Measurements from ENCODE around the gene ABCA2. TPM values are rescaled to one million over a fixed set of nuclear protein-coding genes. Genes with fewer than 3 reads are reported as not detected.

The ABCA2 gene
- total RNA-seq, 1 donor from 2014 or later, result 16.2 TPM

- TF ChIP-seq CTCF (IDR thresholded peaks at IDR 0.05; ENCODE audit: insufficient read depth, low read depth, low read length) (no peak), EZH2 (IDR thresholded peaks at IDR 0.05; ENCODE audit: insufficient read depth, low read length) (no peak)
- DNase-seq (ENCODE audit: low read depth) (no peak), FAIRE-seq (no peak)
- H3K4me2 ChIP-seq (ENCODE audit: low read length), result no peak overlapping the region
- no peaks in the 10 kb centered on the region for H3K9me3 ChIP-seq (ENCODE audit: insufficient read depth, low read depth, low read length)
- no peaks in the 10 kb centered on the region for H3K27me3 ChIP-seq (ENCODE audit: insufficient read depth, low read length)
- no peaks in the 10 kb centered on the region for H3K4me1 Mint-ChIP-seq (ENCODE audit: low read depth, unreplicated experiment)
- no peaks in the 10 kb centered on the region for H4K20me1 ChIP-seq (ENCODE audit: insufficient read depth, low read length)
- H3K4me1 ChIP-seq (ENCODE audit: insufficient read depth, low read length), result peaks cover 5% of the 10 kb centered on the region
- H3K36me3 ChIP-seq (ENCODE audit: insufficient read depth, low read length), result no peaks in the 10 kb centered on the region
- H3K27ac Mint-ChIP-seq (ENCODE audit: unreplicated experiment), result no peak overlapping the region
- no peaks in the 10 kb centered on the region for H3K9me3 Mint-ChIP-seq (ENCODE audit: unreplicated experiment)
- no peak overlapping the region for H3K9ac ChIP-seq (ENCODE audit: low read length)
- no peaks in the 10 kb centered on the region for H3K36me3 Mint-ChIP-seq (ENCODE audit: low read depth, unreplicated experiment)
- no peak overlapping the region for H3K4me3 Mint-ChIP-seq (ENCODE audit: unreplicated experiment)
- H3K27me3 Mint-ChIP-seq (ENCODE audit: low read depth, unreplicated experiment), result peaks cover 6% of the 10 kb centered on the region
- H2AFZ ChIP-seq (ENCODE audit: low read depth, low read length), result no peak overlapping the region
- no peaks in the 10 kb centered on the region for H3K79me2 ChIP-seq (ENCODE audit: insufficient read depth, low read length)
- no peak overlapping the region for H3K4me3 ChIP-seq (ENCODE audit: insufficient read depth, low read depth, low read length)
- no peak overlapping the region for H3K27ac ChIP-seq (ENCODE audit: low read depth, low read length)
These were observed 54.1 kb downstream of the ABCA2 start for GRCh38 chr9:136973618-136974617.

GRCh38 chr9:136972743-136973142 is 55.3 kb downstream of the ABCA2 start:
- Mint-ChIP-seq H3K27ac (ENCODE audit: unreplicated experiment) (no peak overlapping the region), H3K4me3 (ENCODE audit: unreplicated experiment) (no peak overlapping the region), H3K4me1 (ENCODE audit: low read depth, unreplicated experiment) (no peaks in the 10 kb centered on the region), H3K9me3 (ENCODE audit: unreplicated experiment) (no peaks in the 10 kb centered on the region), H3K36me3 (ENCODE audit: low read depth, unreplicated experiment) (no peaks in the 10 kb centered on the region), H3K27me3 (ENCODE audit: low read depth, unreplicated experiment) (peaks cover 6% of the 10 kb centered on the region)
- FAIRE-seq (no peak), DNase-seq (ENCODE audit: low read depth) (no peak)
- H2AFZ ChIP-seq (ENCODE audit: low read depth, low read length), result no peak overlapping the region
- H3K36me3 ChIP-seq (ENCODE audit: insufficient read depth, low read length), result no peaks in the 10 kb centered on the region
- H4K20me1 ChIP-seq (ENCODE audit: insufficient read depth, low read length), result no peaks in the 10 kb centered on the region
- no peak overlapping the region for H3K4me2 ChIP-seq (ENCODE audit: low read length)
- H3K27me3 ChIP-seq (ENCODE audit: insufficient read depth, low read length), result no peaks in the 10 kb centered on the region
- no peaks in the 10 kb centered on the region for H3K79me2 ChIP-seq (ENCODE audit: insufficient read depth, low read length)
- H3K4me3 ChIP-seq (ENCODE audit: insufficient read depth, low read depth, low read length), result no peak overlapping the region
- no peaks in the 10 kb centered on the region for H3K9me3 ChIP-seq (ENCODE audit: insufficient read depth, low read depth, low read length)
- peaks cover 4% of the 10 kb centered on the region for H3K4me1 ChIP-seq (ENCODE audit: insufficient read depth, low read length)
- TF ChIP-seq EZH2 (IDR thresholded peaks at IDR 0.05; ENCODE audit: insufficient read depth, low read length) (no peak), CTCF (IDR thresholded peaks at IDR 0.05; ENCODE audit: insufficient read depth, low read depth, low read length) (no peak)
- no peak overlapping the region for H3K27ac ChIP-seq (ENCODE audit: low read depth, low read length)
- no peak overlapping the region for H3K9ac ChIP-seq (ENCODE audit: low read length)

- H4K20me1 ChIP-seq (ENCODE audit: insufficient read depth, low read length), result no peaks in the 10 kb centered on the region
- Mint-ChIP-seq H3K27ac (ENCODE audit: unreplicated experiment) (no peak overlapping the region), H3K4me3 (ENCODE audit: unreplicated experiment) (no peak overlapping the region), H3K36me3 (ENCODE audit: low read depth, unreplicated experiment) (no peaks in the 10 kb centered on the region), H3K9me3 (ENCODE audit: unreplicated experiment) (no peaks in the 10 kb centered on the region), H3K27me3 (ENCODE audit: low read depth, unreplicated experiment) (peaks cover 6% of the 10 kb centered on the region), H3K4me1 (ENCODE audit: low read depth, unreplicated experiment) (no peaks in the 10 kb centered on the region)
- TF ChIP-seq EZH2 (IDR thresholded peaks at IDR 0.05; ENCODE audit: insufficient read depth, low read length) (no peak), CTCF (IDR thresholded peaks at IDR 0.05; ENCODE audit: insufficient read depth, low read depth, low read length) (no peak)
- H3K4me3 ChIP-seq (ENCODE audit: insufficient read depth, low read depth, low read length), result no peak overlapping the region
- H3K9ac ChIP-seq (ENCODE audit: low read length), result no peak overlapping the region
- FAIRE-seq, result no peak
- H3K36me3 ChIP-seq (ENCODE audit: insufficient read depth, low read length), result no peaks in the 10 kb centered on the region
- DNase-seq (ENCODE audit: low read depth), result no peak
- no peak overlapping the region for H3K27ac ChIP-seq (ENCODE audit: low read depth, low read length)
- no peaks in the 10 kb centered on the region for H3K27me3 ChIP-seq (ENCODE audit: insufficient read depth, low read length)
- no peaks in the 10 kb centered on the region for H3K4me1 ChIP-seq (ENCODE audit: insufficient read depth, low read length)
- no peak overlapping the region for H2AFZ ChIP-seq (ENCODE audit: low read depth, low read length)
- H3K9me3 ChIP-seq (ENCODE audit: insufficient read depth, low read depth, low read length), result no peaks in the 10 kb centered on the region
- H3K79me2 ChIP-seq (ENCODE audit: insufficient read depth, low read length), result no peaks in the 10 kb centered on the region
- no peak overlapping the region for H3K4me2 ChIP-seq (ENCODE audit: low read length)
These were observed 55.7 kb downstream of the ABCA2 start for GRCh38 chr9:136972335-136972734.
